A549 treated with Mapracorat at 1 μM for 4 hours (cell line): ENCODE results near the gene KCNK6. TPM values are rescaled to one million over a fixed set of nuclear protein-coding genes. Genes with fewer than 3 reads are reported as not detected.

ENCODE experiments used
- total RNA-seq: library from RNA; stranded (reverse); fragments of 200-300 nt; extraction: Qiagen RNA extraction; gene quantifications from 5 replicates; pipeline ENCODE4 v1.2.3, GENCODE V29; 2022

KCNK6 gene
- total RNA-seq: 3.7 to 4.9 TPM (median 4.2 TPM) in 5 replicates

GRCh38 chr19:38319421-38320258 lies at the start of gene KCNK6:
KCNK6 (plus strand) TSS chr19:38319845; CDS start chr19:38319951, 106 bp downstream.

GRCh38 chr19:38303517-38304351 lies 15.9 kb upstream of the KCNK6 start, which contains the start of gene C19orf33:
C19orf33 (plus strand) TSS chr19:38304251; CDS start chr19:38304262, 11 bp downstream.

GRCh38 chr19:38315657-38316476 lies 3.8 kb upstream of the KCNK6 start, which contains the start of gene YIF1B:
YIF1B (minus strand) TSS chr19:38315947; CDS start chr19:38315917, 30 bp downstream.

GRCh38 chr19:38374332-38375097 lies 54.9 kb downstream of the KCNK6 start, which contains the start of gene PSMD8:
PSMD8 (plus strand) TSS chr19:38374571; CDS start chr19:38374602, 31 bp downstream.

Other genes with a start within 250 kb of the KCNK6 start
- 3.0 to 5.8 TPM (median 3.9 TPM) in 5 replicates for gene DPF1, start 95.6 kb upstream of the KCNK6 start, total RNA-seq
- 67.1 to 107 TPM (median 106 TPM) in 5 replicates for gene PPP1R14A, start 63.5 kb upstream of the KCNK6 start, total RNA-seq
- 257 to 368 TPM (median 329 TPM) in 5 replicates for gene SPINT2, start 55.3 kb upstream of the KCNK6 start, total RNA-seq
- 608 to 786 TPM (median 705 TPM) in 5 replicates for gene C19orf33, start 15.6 kb upstream of the KCNK6 start, total RNA-seq
- 99.8 to 131 TPM (median 127 TPM) in 5 replicates for gene YIF1B, start 3.9 kb upstream of the KCNK6 start, total RNA-seq
- gene CATSPERG, start 16.0 kb downstream of the KCNK6 start, total RNA-seq: 0.66 to 1.4 TPM (median 0.75 TPM) in 5 replicates
- gene PSMD8, start 54.7 kb downstream of the KCNK6 start, total RNA-seq: 463 to 512 TPM (median 490 TPM) in 5 replicates
- gene GGN, start 68.2 kb downstream of the KCNK6 start, total RNA-seq: 0.09 to 0.28 TPM (median 0.26 TPM) in 4 of 5 replicates, not detected in the other
- 1.5 to 3.0 TPM (median 2.3 TPM) in 5 replicates for gene SPRED3, start 68.9 kb downstream of the KCNK6 start, total RNA-seq
- gene FAM98C, start 83.2 kb downstream of the KCNK6 start, total RNA-seq: 16.9 to 28.1 TPM (median 27.2 TPM) in 5 replicates
- not detected in 5 replicates for gene RASGRP4, start 106.4 kb downstream of the KCNK6 start, total RNA-seq
- 5.4 to 6.3 TPM (median 6.1 TPM) in 5 replicates for gene RYR1, start 113.8 kb downstream of the KCNK6 start, total RNA-seq